SK-N-SH (cell line): ENCODE measurements around the gene RAET1E. TPM values are rescaled to one million over a fixed set of nuclear protein-coding genes. Genes with fewer than 3 reads are reported as not detected.

Experiments
- CTCF ChIA-PET: fragments of 300-600, 350-600 bp; formaldehyde crosslinking; extraction: SDS; loops from one replicate; lab custom pipeline; 2021; lab: Yijun Ruan, JAX
- POLR2A ChIA-PET: fragments of 350-600 bp; sonication (Branson Sonifier 250); formaldehyde crosslinking; extraction: SDS; loops from one replicate; lab custom pipeline; 2020; ENCODE audit warnings: antibody characterized with exemption, inconsistent platforms; lab: Yijun Ruan, JAX
- DNase-seq: peaks from one replicate; pipeline ENCODE4 v3.0.0; 2012
- H2AFZ ChIP-seq: fragments of 200-600 bp; sonication (generic); 2 replicates; pipeline ENCODE4 v1.8.1; 2016; ENCODE audit warnings: antibody characterized with exemption, mild to moderate bottlenecking, low read depth
- H3F3A ChIP-seq: fragments of 200-600 bp; sonication (generic); replicated peaks from 2 replicates; pipeline ENCODE3; 2016; ENCODE audit warnings: antibody characterized with exemption, mild to moderate bottlenecking; ENCODE audit not compliant: insufficient read depth
- H3K27ac ChIP-seq, 2 experiments: fragments of 200-500 bp in 1 of 2; fragments of 200-600 bp in 1 of 2; sonication (Bioruptor generic) in 1 of 2; sonication (generic), shearing (Covaris generic) in 1 of 2; 2 replicates each; pipeline versions ENCODE4 v1.5.1 to v1.6.1; 2014 to 2016; ENCODE audit warnings: low read depth in 2 of 2, inconsistent platforms in 1 of 2, low read length in 1 of 2, mild to moderate bottlenecking in 1 of 2, mixed read lengths in 1 of 2
- H3K27me3 ChIP-seq: fragments of 200-600 bp; sonication (generic), shearing (Covaris generic); 2 replicates; pipeline ENCODE4 v1.6.1; 2016; ENCODE audit warnings: mixed run types; ENCODE audit not compliant: insufficient read depth
- H3K36me3 ChIP-seq, 2 experiments: fragments of 200-500 bp in 1 of 2; fragments of 200-600 bp in 1 of 2; sonication (Bioruptor generic) in 1 of 2; sonication (generic) in 1 of 2; replicated peaks in 1 of 2; 2 replicates each; pipeline versions ENCODE3 to v1.5.1; 2014 to 2016; ENCODE audit warnings: low read length in 1 of 2, mild to moderate bottlenecking in 1 of 2; ENCODE audit not compliant: insufficient read depth in 2 of 2, control insufficient read depth in 1 of 2
- H3K4me1 ChIP-seq, 2 experiments: fragments of 200-500 bp in 1 of 2; fragments of 200-600 bp in 1 of 2; sonication (Bioruptor generic) in 1 of 2; sonication (generic), shearing (Covaris generic) in 1 of 2; 2 replicates each; pipeline versions ENCODE4 v1.5.1 to v1.6.1; 2014 to 2016; ENCODE audit warnings: low read depth in 1 of 2, low read length in 1 of 2, mixed run types in 1 of 2; ENCODE audit not compliant: insufficient read depth in 2 of 2, control insufficient read depth in 1 of 2
- H3K4me2 ChIP-seq: fragments of 200-600 bp; sonication (generic), shearing (Covaris generic); 2 replicates; pipeline ENCODE4 v1.6.1; 2017; ENCODE audit warnings: mixed run types
- H3K4me3 ChIP-seq, 2 experiments: fragments of 200-500 bp in 1 of 2; fragments of 200-600 bp in 1 of 2; sonication (Bioruptor generic) in 1 of 2; sonication (generic), shearing (Covaris generic) in 1 of 2; 2 replicates each; pipeline versions ENCODE4 v1.5.1 to v1.8.1; 2014 to 2016; ENCODE audit warnings: low read depth in 2 of 2, inconsistent platforms in 1 of 2, low read length in 1 of 2, mild to moderate bottlenecking in 1 of 2, mixed read lengths in 1 of 2, moderate library complexity in 1 of 2
- H3K79me2 ChIP-seq: fragments of 200-600 bp; sonication (generic); 2 replicates; pipeline ENCODE4 v1.8.1; 2017; ENCODE audit warnings: mild to moderate bottlenecking; ENCODE audit not compliant: insufficient read depth
- H3K9ac ChIP-seq: fragments of 200-600 bp; sonication (generic); 2 replicates; pipeline ENCODE4 v1.6.1; 2017; ENCODE audit warnings: mixed run types
- H3K9me2 ChIP-seq: fragments of 200-600 bp; sonication (generic); 2 replicates; pipeline ENCODE4 v1.6.1; 2017; ENCODE audit warnings: mixed run types
- H3K9me3 ChIP-seq: fragments of 200-600 bp; sonication (generic); 2 replicates; pipeline ENCODE4 v1.6.1; 2017; ENCODE audit warnings: mixed run types, mild to moderate bottlenecking, moderate library complexity
- H4K20me1 ChIP-seq: fragments of 200-600 bp; sonication (generic); 2 replicates; pipeline ENCODE4 v1.6.1; 2017; ENCODE audit warnings: mild to moderate bottlenecking, mixed run types; ENCODE audit not compliant: insufficient read depth
- CHD2 ChIP-seq: fragments of 150-350 bp; IDR thresholded peaks from 2 replicates; pipeline ENCODE4 v1.6.1; 2018; ENCODE audit warnings: low read length; ENCODE audit not compliant: partially characterized antibody
- ELF1 ChIP-seq: IDR thresholded peaks from 2 replicates; pipeline ENCODE4 v1.4.0; 2012
- FOSL2 ChIP-seq: IDR thresholded peaks from 2 replicates; pipeline ENCODE4 v1.4.0; 2012; ENCODE audit warnings: low read depth, mild to moderate bottlenecking, moderate library complexity, borderline replicate concordance
- FOXJ3 ChIP-seq: sonication (generic); formaldehyde crosslinking; IDR thresholded peaks from 2 replicates; pipeline ENCODE4 v1.5.1; 2020; ENCODE audit warnings: mild to moderate bottlenecking, missing genetic modification reagents
- FOXM1 ChIP-seq: IDR thresholded peaks from 2 replicates; pipeline ENCODE4 v1.4.0; 2012; ENCODE audit warnings: low read depth, mild to moderate bottlenecking
- GABPA ChIP-seq: IDR thresholded peaks from 2 replicates; pipeline ENCODE4 v1.4.0; 2012; ENCODE audit warnings: low read depth, mild to moderate bottlenecking
- MEF2A ChIP-seq: IDR thresholded peaks from 2 replicates; pipeline ENCODE4 v1.4.0; 2012; ENCODE audit warnings: low read depth, borderline replicate concordance
- NRF1 ChIP-seq: IDR thresholded peaks from 2 replicates; pipeline ENCODE4 v1.6.1; 2012; ENCODE audit warnings: low read depth, mild to moderate bottlenecking, low read length
- RAD21 ChIP-seq: IDR thresholded peaks from 2 replicates; pipeline ENCODE4 v1.6.1; 2012; ENCODE audit warnings: mild to moderate bottlenecking, low read length
- SIN3A ChIP-seq: IDR thresholded peaks from 2 replicates; pipeline ENCODE4 v1.6.1; 2012; ENCODE audit warnings: low read depth, mild to moderate bottlenecking, low read length, moderate library complexity, borderline replicate concordance
- SMC3 ChIP-seq: IDR thresholded peaks from 2 replicates; pipeline ENCODE4 v1.6.1; 2012; ENCODE audit warnings: low read depth, low read length, improper control_type of control experiment
- TAF1 ChIP-seq: IDR thresholded peaks from 2 replicates; pipeline ENCODE4 v1.6.1; 2012; ENCODE audit warnings: low read depth, mild to moderate bottlenecking, low read length, moderate library complexity, borderline replicate concordance
- TCF12 ChIP-seq: IDR thresholded peaks from 2 replicates; pipeline ENCODE4 v1.4.0; 2012
- TEAD4 ChIP-seq: IDR thresholded peaks from 2 replicates; pipeline ENCODE4 v1.4.0; 2012; ENCODE audit warnings: mild to moderate bottlenecking, borderline replicate concordance; ENCODE audit not compliant: insufficient read depth
- WGBS: methylation state at CpG from one replicate; pipeline ENCODE4 v1.1.6; 2017; ENCODE audit warnings: low lambda C conversion rate; 5-methylcytosine and 5-hydroxymethylcytosine counted together
- polyA plus RNA-seq, 3 experiments: library from polyadenylated mRNA; depleted of rRNA; stranded (reverse); fragments of >200 nt; gene quantifications; 2 replicates each; pipeline ENCODE4 v1.2.3, GENCODE V29; 2012
- TF ChIP-seq, protein P1 (sequence below): IDR thresholded peaks from 2 replicates; pipeline ENCODE4 v1.4.0; 2012; ENCODE audit warnings: low read depth, borderline replicate concordance
- TF ChIP-seq, protein P2 (sequence below): fragments of 150-350 bp; IDR thresholded peaks from 2 replicates; pipeline ENCODE4 v1.6.1; 2016; ENCODE audit warnings: mild to moderate bottlenecking, low read depth, low read length
- TF ChIP-seq, protein P3 (sequence below): IDR thresholded peaks from 2 replicates; pipeline ENCODE4 v1.6.1; 2012; ENCODE audit warnings: mild to moderate bottlenecking, low read depth, low read length, moderate library complexity
- TF ChIP-seq, protein P4 (sequence below): IDR thresholded peaks from 2 replicates; pipeline ENCODE4 v1.4.0; 2012; ENCODE audit warnings: low read depth, borderline replicate concordance

The RAET1E gene
- polyA plus RNA-seq, 1 of the 3 experiments (the other 2 are of a cell fraction), result 0.15 TPM

DNA sequence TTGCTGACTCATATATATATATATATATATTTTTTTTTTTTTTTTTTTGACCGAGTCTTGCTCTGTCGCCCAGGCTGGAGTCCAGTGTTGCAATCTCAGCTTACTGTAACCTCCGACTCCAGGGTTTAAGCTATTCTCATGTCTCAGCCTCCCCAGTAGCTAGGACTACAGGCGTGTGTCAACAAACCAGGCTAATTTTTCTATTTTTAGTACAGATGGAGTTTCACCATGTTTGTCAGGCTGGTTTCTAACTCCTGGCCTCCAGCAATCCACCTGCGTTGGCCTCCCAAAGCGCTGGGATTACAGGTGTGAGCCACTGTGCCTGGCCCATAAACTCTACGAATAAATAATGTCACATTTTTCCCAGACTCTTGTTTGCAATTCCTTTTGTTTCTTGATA, 38.5 kb downstream of the RAET1E start:
- Histone ChIP-seq H3K27ac (no peak overlapping the region), H3F3A (peaks cover 35% of the 10 kb centered on the region), H3K4me3 (no peak overlapping the region), H3K9ac (no peak overlapping the region), H3K9me3 (no peaks in the 10 kb centered on the region), H4K20me1 (no peaks in the 10 kb centered on the region), H3K9me2 (no peaks in the 10 kb centered on the region), H3K4me1 (peaks cover 18 to 23% of the 10 kb centered on the region in 2 experiments; a peak in 3 of 4 replicates), H2AFZ (no peak overlapping the region), H3K27me3 (no peaks in the 10 kb centered on the region), H3K4me2 (no peak overlapping the region), H3K36me3 (peaks cover 0 to 4% of the 10 kb centered on the region in 2 experiments), H3K79me2 (peaks cover 70% of the 10 kb centered on the region)
- 77% methylated on average over 7 of the region's 7 CpGs for WGBS
- ChIA-PET CTCF (interaction anchor here (1.5 kb wide), 1 partner anchor 19 kb away, joined by 5 read pairs; no protein-coding TSS in a partner anchor), POLR2A (no interaction called here)
- DNase-seq, result no peak
- TF ChIP-seq FOXM1 (no peak), MEF2A (no peak), TAF1 (no peak), FOSL2 (no peak), FOXJ3 (CRISPR knock-in tag) (no peak), TEAD4 (no peak), CHD2 (no peak), SMC3 (no peak), GABPA (no peak), TCF12 (no peak), NRF1 (no peak), RAD21 (no peak), ELF1 (no peak), SIN3A (no peak)
- TF ChIP-seq, protein P1, sequence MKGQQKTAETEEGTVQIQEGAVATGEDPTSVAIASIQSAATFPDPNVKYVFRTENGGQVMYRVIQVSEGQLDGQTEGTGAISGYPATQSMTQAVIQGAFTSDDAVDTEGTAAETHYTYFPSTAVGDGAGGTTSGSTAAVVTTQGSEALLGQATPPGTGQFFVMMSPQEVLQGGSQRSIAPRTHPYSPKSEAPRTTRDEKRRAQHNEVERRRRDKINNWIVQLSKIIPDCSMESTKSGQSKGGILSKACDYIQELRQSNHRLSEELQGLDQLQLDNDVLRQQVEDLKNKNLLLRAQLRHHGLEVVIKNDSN, result no peak
- TF ChIP-seq, protein P2, sequence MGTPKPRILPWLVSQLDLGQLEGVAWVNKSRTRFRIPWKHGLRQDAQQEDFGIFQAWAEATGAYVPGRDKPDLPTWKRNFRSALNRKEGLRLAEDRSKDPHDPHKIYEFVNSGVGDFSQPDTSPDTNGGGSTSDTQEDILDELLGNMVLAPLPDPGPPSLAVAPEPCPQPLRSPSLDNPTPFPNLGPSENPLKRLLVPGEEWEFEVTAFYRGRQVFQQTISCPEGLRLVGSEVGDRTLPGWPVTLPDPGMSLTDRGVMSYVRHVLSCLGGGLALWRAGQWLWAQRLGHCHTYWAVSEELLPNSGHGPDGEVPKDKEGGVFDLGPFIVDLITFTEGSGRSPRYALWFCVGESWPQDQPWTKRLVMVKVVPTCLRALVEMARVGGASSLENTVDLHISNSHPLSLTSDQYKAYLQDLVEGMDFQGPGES, result no peak
- TF ChIP-seq, protein P3, sequence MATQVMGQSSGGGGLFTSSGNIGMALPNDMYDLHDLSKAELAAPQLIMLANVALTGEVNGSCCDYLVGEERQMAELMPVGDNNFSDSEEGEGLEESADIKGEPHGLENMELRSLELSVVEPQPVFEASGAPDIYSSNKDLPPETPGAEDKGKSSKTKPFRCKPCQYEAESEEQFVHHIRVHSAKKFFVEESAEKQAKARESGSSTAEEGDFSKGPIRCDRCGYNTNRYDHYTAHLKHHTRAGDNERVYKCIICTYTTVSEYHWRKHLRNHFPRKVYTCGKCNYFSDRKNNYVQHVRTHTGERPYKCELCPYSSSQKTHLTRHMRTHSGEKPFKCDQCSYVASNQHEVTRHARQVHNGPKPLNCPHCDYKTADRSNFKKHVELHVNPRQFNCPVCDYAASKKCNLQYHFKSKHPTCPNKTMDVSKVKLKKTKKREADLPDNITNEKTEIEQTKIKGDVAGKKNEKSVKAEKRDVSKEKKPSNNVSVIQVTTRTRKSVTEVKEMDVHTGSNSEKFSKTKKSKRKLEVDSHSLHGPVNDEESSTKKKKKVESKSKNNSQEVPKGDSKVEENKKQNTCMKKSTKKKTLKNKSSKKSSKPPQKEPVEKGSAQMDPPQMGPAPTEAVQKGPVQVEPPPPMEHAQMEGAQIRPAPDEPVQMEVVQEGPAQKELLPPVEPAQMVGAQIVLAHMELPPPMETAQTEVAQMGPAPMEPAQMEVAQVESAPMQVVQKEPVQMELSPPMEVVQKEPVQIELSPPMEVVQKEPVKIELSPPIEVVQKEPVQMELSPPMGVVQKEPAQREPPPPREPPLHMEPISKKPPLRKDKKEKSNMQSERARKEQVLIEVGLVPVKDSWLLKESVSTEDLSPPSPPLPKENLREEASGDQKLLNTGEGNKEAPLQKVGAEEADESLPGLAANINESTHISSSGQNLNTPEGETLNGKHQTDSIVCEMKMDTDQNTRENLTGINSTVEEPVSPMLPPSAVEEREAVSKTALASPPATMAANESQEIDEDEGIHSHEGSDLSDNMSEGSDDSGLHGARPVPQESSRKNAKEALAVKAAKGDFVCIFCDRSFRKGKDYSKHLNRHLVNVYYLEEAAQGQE, result no peak
- TF ChIP-seq, protein P4, sequence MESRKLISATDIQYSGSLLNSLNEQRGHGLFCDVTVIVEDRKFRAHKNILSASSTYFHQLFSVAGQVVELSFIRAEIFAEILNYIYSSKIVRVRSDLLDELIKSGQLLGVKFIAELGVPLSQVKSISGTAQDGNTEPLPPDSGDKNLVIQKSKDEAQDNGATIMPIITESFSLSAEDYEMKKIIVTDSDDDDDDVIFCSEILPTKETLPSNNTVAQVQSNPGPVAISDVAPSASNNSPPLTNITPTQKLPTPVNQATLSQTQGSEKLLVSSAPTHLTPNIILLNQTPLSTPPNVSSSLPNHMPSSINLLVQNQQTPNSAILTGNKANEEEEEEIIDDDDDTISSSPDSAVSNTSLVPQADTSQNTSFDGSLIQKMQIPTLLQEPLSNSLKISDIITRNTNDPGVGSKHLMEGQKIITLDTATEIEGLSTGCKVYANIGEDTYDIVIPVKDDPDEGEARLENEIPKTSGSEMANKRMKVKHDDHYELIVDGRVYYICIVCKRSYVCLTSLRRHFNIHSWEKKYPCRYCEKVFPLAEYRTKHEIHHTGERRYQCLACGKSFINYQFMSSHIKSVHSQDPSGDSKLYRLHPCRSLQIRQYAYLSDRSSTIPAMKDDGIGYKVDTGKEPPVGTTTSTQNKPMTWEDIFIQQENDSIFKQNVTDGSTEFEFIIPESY, result no peak
